ENCODE data around the gene XCL1. TPM values are rescaled to one million over a fixed set of nuclear protein-coding genes. Genes with fewer than 3 reads are reported as not detected.

The XCL1 gene
- total RNA-seq, 1 donor from 2014 or later: not detected

DNA sequence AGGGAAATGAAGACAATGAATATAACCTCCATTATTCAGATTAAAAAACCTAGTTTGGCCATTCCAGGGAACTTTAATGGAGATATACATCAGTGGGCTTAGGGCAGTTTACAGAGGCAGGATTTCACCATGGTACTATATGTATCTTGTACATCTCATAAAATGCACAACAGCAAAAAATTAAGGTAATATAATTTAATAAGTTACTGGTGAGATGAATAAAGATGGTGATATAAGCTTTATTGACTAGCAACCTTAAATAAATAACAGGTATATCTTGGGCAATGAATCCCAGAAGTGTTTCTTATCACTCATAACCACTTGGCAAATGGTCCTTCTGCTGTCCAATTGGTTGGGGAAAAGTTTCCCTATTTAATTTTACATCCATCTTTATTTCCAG lies 29.0 kb downstream of the XCL1 start:
- Mint-ChIP-seq H3K36me3 (no peaks in the 10 kb centered on the region), H3K27ac (no peak overlapping the region), H3K4me1 (ENCODE audit: unreplicated experiment) (peaks cover 17% of the 10 kb centered on the region), H3K27me3 (no peaks in the 10 kb centered on the region), H3K4me3 (no peak overlapping the region), H3K9me3 (no peaks in the 10 kb centered on the region)
- DNase-seq (ENCODE audit: extremely low spot score, unreplicated experiment): no peak
- TF ChIP-seq, protein P1, sequence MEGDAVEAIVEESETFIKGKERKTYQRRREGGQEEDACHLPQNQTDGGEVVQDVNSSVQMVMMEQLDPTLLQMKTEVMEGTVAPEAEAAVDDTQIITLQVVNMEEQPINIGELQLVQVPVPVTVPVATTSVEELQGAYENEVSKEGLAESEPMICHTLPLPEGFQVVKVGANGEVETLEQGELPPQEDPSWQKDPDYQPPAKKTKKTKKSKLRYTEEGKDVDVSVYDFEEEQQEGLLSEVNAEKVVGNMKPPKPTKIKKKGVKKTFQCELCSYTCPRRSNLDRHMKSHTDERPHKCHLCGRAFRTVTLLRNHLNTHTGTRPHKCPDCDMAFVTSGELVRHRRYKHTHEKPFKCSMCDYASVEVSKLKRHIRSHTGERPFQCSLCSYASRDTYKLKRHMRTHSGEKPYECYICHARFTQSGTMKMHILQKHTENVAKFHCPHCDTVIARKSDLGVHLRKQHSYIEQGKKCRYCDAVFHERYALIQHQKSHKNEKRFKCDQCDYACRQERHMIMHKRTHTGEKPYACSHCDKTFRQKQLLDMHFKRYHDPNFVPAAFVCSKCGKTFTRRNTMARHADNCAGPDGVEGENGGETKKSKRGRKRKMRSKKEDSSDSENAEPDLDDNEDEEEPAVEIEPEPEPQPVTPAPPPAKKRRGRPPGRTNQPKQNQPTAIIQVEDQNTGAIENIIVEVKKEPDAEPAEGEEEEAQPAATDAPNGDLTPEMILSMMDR (conservative IDR thresholded peaks at IDR 0.05): no peak

DNA sequence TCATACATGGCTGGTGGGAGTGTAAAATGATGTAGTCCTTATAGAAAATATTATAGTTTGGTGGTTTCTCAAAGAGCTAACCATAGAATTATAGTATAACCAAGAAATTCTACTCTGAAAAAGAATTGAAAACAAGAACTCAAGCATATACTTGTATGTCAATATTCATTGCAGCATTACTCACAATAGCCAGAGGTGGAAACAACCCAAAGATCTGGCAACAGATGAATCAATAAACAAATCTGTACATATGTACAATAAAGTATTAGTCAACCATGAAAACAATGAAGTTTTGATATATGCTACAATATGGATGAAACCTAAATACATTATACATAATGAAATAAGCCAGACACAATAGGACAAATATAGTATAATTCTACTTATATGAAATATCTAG lies 29.7 kb downstream of the XCL1 start:
- DNase-seq (ENCODE audit: extremely low spot score, unreplicated experiment): no peak
- H3K27ac Mint-ChIP-seq: no peak overlapping the region
- H3K4me3 Mint-ChIP-seq: no peak overlapping the region
- H3K36me3 Mint-ChIP-seq: no peaks in the 10 kb centered on the region
- H3K9me3 Mint-ChIP-seq: no peaks in the 10 kb centered on the region
- no peaks in the 10 kb centered on the region for H3K27me3 Mint-ChIP-seq
- TF ChIP-seq, protein P1 (conservative IDR thresholded peaks at IDR 0.05): no peak
- H3K4me1 Mint-ChIP-seq (ENCODE audit: unreplicated experiment): peaks cover 17% of the 10 kb centered on the region

DNA sequence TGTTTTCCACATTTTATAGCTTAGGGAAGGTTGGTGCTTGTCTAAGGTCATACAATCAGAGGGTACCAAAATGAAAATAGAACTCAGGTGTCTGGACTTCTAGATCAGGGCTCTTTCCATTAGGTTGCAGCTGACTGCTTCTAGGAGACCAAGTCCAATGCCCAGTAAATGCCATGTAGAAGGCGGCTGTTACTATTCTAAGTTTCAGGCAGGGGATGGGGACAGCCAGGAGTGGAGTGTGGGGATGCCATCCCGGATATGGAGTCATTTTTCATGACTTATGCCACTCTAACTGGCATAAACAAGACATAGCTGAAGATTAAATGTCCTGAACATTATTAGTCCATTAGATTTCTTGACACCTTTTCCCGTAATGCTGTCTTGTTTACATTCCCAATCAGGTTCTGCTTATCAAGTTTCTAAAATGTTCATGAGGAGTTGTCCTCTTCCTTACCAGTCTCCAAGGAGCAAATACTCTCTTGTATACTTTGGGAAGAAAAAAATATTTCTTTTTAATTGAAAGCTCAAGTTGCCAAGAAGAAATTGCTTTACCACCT lies 31.5 kb downstream of the XCL1 start:
- Mint-ChIP-seq H3K4me3 (no peak overlapping the region), H3K27me3 (no peaks in the 10 kb centered on the region), H3K9me3 (no peaks in the 10 kb centered on the region), H3K27ac (no peak overlapping the region), H3K36me3 (no peaks in the 10 kb centered on the region), H3K4me1 (ENCODE audit: unreplicated experiment) (peaks cover 30% of the 10 kb centered on the region)
- TF ChIP-seq, protein P1 (conservative IDR thresholded peaks at IDR 0.05): no peak
- no peak for DNase-seq (ENCODE audit: extremely low spot score, unreplicated experiment)

DNA sequence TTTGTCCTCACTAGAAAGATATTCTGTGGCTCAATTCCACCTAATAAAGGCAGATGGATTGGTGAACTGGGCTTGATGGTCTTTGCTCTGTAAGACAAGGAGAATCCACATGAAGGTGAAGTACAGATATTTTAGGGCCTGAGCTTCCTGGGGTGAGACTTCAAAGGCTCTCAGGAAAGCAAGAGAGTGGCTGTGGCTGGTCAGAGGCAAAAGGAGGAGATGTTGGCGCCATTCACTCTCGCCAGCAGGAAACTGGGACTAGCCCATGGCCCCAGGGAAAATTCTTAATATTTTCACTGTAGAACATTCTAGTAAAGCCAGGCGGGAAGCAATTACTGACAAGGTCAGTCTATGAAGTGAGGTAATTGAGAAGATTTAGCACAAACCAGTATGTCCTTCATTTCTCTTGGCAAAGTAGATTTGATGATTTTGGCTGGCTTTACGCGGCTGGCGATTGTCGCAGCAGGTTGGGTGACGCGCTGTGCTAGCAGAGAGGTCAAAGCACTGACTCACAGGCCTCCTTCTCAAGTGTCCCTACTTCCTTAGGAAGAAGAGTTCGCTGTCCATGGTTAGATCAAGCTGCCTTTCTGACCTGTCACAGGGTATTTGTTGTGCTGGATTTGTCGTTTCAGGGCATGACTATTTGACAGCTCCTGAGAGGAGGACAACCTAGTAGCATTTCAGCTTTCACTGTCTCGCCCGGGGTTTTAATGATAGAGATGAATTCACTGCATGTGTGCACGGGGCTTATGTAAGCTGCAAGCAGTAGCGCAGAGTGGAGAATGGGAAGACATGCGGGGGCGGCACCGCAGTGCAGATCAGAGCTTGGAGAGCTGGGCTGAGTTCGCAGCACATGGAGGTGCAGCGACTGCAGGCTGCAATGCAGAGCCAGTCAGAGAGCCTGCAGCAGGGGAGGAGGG lies 32.7 kb downstream of the XCL1 start:
- H3K27me3 Mint-ChIP-seq: no peaks in the 10 kb centered on the region
- TF ChIP-seq, protein P1 (conservative IDR thresholded peaks at IDR 0.05): no peak
- H3K4me3 Mint-ChIP-seq: peak overlapping the region; percentile 20
- no peak overlapping the region for H3K27ac Mint-ChIP-seq
- H3K4me1 Mint-ChIP-seq (ENCODE audit: unreplicated experiment): peaks cover 41% of the 10 kb centered on the region
- H3K9me3 Mint-ChIP-seq: no peaks in the 10 kb centered on the region
- H3K36me3 Mint-ChIP-seq: no peaks in the 10 kb centered on the region
- no peak for DNase-seq (ENCODE audit: extremely low spot score, unreplicated experiment)

DNA sequence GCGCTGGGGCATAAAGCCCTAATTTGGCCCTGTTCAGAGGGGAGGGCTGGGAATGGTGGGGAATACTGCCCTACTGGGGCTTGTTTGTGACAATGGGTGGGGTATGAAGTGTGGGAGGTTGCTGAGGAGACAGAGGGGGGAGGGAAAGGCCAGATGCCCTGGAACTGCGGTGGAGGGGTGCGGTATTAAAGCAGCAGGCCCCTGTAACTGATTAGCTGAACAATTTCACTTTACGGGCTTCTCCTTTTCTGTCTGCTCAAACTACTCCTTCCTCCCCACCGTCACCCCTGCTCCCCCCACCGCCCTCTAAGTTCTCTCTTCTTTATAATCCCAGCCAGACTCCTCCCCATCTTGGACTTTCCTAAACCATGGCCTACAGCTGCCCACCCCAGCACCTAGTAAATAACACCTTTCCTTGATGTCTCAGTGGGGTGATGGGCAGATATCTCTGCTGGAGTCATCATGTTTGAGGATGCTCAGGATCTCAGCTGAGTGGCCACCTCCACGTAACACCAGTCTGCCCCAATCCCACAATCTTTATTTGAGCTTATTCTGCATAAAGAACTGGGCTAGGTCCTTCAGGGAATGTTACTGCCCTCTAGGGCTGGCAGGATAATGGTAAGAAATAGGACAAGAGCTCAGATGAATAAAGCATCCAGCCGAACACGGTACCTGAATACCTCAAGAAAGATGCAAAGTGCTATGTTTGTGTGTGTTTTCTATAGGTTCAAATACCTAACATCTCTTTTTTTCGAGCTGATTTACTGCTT lies 33.5 kb downstream of the XCL1 start:
- Mint-ChIP-seq H3K4me1 (ENCODE audit: unreplicated experiment) (peaks cover 47% of the 10 kb centered on the region), H3K27me3 (no peaks in the 10 kb centered on the region), H3K36me3 (no peaks in the 10 kb centered on the region), H3K4me3 (peak overlapping the region; percentile 20), H3K9me3 (no peaks in the 10 kb centered on the region), H3K27ac (no peak overlapping the region)
- TF ChIP-seq, protein P1 (conservative IDR thresholded peaks at IDR 0.05): no peak
- no peak for DNase-seq (ENCODE audit: extremely low spot score, unreplicated experiment)

Measured in type B pancreatic cell (in vitro differentiated cells).